ENCODE data around the gene CAMKK1.

DNA sequence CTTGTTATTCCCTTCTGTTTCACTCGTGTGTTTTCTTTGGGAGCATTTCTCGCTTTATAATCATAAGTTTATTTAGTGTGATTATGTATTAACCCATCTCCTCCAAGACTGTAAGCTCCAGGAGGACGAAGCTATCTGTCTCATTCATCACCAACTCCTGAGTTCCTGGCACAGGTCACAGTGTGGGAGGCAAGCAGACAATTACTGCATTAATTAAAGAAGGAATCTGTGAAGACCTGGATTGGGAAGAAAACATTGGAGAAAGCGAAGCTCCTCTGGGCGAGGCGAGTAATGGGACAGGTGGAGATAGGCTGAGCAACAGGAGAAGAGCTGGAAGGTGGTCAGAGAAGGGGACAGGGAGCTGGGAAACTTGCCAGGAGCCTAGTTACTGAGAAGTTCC, 7.8 kb upstream of the CAMKK1 start:
- TF ChIP-seq TAF1 (IDR thresholded peaks at IDR 0.05; ENCODE audit: borderline replicate concordance, insufficient read depth, low read length) (no peak), FOXP2 (optimal IDR thresholded peaks at IDR 0.05; ENCODE audit: borderline replicate concordance, extremely low read depth, extremely low read length, insufficient read depth) (no peak)
